NCI-H774 (cell line): ENCODE measurements around the gene LMOD2.
A peak's percentile ranks its signal among the peaks of the same experiment; 100 is the strongest.

Experiments used
- DNase-seq: peaks from one replicate; lab custom pipeline; 2025; lab: John Stamatoyannopoulos, UW

LMOD2 gene

DNA sequence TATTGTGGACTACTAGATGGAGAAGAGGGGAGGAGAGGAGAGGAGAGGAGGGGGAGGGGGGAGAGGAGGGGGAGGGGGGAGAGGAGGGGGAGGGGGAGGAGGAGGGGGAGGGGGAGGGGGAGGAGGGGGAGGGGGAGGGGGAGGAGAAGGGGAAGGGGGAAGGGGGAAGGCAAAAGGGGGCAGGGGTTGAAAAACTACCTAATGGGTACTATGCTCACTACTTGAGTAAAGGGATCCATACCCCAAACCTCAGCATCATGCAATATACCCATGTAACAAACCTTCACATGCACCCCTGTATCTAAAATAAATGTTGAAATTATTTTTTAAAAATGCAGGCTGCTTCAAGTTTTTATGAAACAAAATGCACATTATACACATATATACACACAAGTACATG lies 15.1 kb upstream of the LMOD2 start:
- DNase-seq: no peak

DNA sequence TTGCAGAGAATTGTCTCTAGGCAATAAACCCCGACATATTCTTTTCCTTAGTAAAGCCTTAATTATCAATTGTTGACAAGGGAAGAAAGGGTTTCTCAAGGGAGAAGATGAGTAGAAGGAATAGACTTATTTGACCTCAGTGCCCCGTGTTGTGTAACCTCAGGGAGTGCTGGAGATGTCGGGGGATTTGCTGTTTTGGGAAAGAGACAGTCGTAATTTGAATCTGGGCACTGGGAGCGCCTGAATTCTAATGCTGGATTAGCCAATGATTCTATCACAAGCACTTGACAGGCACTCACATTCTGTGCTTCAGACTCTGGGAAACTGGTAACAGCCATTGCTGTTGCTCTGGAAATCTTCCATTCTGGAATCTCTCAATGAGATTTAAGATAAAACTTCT lies 13.8 kb upstream of the LMOD2 start:
- DNase-seq: no peak

DNA sequence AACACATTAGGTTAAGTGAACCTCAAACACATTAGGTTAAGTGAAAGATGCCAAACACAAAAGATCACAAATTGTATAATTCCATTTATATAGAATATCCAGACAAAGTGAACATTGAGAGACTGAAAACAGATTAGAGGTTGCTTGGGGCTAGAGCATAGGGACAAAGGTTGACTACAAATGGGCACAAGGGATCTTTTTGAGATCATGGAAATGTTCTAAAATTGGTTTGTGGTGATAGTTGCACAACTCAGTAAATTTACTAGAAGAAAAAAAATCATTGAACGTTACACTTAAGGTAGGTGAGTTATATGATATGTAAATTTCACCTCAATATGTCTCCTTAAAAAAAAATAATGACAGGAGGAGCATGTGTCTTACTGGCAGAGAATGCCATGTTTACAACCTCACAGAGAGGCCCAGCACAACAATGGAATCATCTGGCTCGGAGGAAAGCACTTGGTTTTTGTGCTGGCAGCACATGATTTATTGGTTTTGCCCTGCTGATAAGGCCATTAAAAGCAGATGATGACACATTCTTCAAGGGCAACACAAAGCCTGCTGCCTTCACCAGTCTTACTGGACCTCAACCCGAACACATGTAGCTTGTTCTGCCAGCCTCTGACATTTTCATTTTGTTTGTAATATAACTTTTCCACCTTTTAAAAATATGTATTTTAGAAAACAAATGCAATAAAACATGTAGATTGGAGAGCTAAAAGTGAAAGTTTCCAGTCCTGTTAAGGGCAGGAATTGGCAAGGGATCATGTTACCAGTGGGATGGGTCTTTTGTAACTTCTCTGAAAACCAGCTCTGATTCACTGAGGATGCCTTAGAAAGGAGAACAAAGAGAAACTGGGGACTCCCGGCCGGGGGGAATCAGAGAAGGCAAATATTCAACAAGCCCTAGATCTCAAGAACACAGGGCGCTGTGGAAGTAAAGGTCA lies 11.9 kb upstream of the LMOD2 start:
- peak; percentile 67 for DNase-seq

DNA sequence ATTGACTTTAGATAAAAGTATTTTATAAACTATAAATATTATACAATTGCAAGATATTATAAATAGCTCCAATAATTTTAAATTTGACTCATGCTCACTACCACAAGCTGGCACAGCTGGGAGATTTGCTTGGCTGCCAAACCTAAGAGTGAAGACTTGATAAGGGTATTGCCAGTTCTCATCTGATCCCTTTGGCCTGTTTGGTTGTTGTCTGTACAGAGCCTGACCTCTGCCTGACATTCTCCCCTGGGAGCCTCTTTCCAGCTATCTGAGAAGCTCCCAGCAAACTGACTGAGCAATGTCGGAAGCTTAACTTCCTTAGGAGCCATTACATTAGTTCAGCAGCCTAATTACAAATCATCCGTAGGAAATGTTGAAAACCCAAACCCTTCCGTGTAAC lies 10.2 kb upstream of the LMOD2 start:
- DNase-seq: no peak

DNA sequence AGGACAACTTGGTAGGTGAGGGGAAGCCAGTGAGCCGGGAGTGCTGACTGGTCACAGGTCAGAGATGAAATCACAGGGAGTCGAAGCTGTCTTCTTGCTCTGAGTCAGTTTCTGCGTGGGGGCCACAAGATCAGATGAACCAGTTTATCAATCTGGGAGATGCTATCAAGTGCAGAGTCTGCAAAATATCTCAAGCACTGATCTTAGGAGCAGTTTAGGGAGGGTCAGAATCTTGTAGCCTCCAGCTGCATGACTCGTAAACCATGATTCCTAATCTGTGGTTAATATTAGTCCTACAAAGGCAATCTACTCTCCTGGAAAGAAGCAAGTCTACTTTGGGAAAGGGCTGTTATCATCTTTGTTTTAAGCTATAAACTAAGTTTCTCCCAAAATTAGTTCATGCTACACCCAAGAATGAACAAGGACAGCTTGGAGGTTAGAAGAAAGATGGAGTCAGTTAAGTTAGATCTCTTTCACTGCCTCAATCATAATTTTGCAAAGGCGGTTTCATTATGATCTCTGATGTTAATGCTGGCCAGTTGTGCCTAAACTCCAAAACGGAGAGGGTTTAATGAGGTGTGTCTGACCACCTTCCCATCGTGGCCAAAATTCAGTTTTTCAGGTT lies 8.4 kb upstream of the LMOD2 start:
- DNase-seq: no peak

DNA sequence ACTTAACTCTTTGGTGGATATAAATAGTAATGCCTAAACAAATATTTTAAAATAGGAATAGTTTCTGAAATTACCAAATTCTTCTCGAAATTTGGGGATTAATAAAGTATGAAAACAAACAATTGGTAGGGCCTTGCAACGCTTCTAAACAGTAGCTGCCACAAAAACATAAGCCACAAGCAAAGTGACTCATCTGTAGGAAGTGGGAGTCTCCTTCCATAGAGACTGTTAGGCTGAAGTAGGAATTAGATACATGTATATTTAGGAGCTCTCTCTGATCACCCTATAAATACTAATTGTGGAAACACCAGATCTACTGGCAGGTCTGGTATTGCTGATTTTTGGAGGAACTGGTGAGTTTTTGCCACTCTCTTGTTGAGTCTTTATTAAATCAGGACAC lies 5.7 kb upstream of the LMOD2 start:
- no peak for DNase-seq

DNA sequence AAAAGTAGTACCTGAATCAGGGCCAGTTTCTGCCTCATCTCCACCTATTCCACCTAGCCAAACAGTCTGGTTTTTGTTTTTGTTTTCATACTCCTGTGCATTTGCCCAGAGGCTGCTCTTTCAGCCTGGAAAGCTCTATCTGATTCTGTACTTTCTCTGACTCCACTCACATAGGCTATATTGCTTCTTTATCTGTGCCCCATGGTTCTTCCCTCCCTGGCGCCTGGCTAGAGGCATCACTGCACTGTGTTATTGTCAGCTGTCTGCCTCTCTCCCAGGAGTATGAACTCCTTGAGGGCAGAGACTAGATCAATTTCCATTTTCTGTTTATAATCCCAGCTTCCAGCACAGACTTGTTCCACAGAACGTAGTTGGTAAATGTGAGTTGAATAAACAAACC lies 5.1 kb upstream of the LMOD2 start:
- DNase-seq: no peak

DNA sequence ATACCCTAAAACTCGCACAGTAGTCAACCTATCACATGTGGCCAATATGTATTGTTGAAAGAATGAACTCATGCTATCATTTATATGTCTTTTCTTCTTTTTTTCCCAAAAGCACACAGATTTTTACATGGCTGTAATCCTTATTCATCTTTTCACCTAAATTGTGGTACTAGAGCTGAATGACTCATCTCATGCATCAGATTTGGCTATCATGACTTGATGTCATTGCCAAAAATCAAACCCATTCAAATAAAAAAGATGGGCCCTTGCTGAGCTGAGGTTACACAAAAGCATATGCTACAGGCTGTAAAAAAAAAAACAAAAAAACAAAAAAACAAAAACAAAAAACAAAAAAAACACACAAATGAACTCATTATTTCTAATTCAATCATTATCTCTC lies 3.3 kb upstream of the LMOD2 start:
- DNase-seq: no peak

DNA sequence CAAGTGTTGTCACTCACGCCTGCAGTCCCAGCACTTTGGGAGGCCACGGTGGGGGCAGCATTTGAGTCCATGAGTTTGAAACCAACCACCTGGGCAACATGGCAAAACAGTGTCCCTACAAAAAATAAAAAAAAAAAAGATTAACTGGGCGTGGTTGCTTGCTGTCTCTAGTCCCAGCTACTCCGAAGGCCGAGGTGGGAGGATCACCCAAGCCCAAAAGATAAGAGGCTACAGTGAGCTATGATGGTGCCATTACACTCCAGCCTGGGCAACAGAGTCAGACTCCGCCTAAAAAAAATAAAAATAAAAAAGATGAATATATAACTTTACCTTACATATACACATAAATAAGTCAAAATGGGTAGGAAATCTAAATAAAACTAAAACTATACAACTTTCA lies 2.5 kb upstream of the LMOD2 start:
- no peak for DNase-seq

DNA sequence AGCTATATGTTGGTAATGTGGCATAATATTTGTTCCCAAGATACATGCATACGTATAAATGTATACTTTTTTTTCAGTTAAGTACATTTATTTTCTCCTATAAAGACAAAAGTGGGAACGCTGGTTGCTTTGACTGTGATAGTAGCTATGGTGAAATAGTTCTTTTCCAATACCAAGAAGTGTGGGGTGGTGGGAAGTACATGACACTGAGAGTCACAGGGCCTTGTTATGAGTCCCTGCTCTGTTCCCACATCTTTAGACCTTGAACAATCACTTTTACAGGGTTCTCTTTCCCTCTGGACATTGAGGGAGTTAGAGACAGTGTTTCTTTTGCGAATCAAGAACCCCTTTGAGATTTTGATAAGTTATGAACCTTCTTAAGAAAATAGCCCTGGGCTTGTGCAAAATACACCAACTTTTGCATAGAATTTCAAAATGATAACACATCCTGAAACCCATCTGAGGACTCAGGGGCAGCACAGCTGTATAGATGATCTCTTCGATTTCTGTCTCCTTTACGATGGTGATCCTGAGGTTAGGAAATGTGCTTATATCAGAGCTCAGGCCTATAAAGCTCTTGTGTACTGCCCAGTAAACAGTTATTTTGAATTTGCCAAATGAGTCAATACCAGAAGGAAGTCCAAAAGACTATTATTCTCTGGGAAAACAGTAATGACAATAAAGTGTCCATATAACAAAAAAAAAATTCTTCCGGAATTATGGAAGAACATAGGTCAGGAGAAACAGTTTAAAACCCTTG lies 1.1 kb downstream of the LMOD2 start:
- no peak for DNase-seq

DNA sequence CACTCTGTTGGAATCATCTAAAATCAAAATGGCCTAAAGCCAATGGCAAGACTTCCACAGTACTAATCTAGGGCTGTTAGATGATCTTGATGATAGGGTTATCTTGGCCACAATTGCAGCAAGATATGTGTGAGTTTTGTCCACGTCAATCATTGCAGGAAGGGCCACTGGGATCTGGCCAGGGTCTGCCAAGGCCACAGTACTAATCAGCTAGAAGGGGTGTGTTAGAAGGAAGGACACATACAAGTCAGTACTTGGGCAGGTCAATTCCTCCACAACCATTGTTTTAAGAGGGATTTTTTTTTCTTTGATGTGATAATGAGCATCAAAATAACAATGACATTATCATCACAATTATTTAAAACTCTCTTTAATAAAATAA lies 1.6 kb downstream of the LMOD2 start:
- DNase-seq: no peak

DNA sequence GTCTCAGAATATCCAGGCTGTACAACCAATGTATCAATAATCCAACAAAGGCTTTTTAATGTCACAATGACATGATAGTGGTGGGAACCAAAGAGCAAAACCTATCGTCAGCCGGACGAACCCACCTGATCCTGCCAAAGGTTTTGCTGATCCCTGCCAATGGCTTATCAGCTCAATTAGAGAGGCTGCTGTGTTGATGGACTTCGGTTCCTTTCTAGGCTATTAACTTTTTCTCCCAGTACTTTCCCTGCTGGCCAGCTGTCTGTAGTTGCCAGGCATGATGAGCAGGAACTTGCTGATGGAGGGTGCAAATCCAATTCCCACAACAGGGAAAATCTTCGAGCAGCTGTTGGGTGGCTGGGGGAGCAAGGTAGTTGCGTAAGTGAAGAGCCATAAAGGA lies 2.4 kb downstream of the LMOD2 start:
- no peak for DNase-seq

DNA sequence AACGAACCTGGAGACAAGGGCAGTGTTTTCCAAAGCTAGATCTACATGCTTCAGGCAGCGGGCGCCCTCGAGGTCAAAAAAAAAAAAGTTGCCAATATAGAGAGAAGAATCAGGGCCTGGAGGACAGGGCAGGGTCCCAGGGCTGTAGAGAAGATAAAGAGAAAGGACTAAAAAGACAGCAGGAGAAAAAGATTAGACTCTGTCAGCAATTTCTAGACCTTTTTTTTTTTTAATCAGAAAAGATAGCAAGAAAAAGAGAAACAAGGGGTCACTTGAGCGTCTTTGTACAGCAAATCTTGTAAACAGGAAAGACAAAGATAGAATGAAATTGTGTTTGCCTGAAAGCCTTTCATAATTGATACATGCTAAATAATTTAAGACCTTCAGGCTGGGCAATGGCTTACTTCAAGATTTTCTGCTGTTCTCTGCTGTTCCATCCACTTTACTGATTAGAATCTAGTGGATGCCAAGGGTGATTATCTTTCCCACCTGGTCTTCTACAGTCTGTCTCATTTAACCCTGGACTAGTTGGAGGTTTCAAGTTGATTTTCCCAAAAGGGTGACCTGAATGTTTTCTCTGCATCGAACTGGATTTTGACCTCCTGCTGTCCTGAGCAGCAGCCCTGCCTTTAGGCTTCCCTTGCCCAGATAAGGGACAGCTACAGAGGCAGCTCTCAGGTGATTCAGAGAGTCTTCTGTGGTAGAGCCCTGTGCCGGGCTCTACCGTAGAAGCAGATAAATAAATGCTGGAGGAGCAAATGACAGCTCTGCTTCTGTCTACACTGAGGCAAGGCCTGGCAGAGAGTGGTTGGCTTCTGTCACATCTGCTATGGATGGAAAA lies 5.1 kb downstream of the LMOD2 start:
- no peak for DNase-seq

DNA sequence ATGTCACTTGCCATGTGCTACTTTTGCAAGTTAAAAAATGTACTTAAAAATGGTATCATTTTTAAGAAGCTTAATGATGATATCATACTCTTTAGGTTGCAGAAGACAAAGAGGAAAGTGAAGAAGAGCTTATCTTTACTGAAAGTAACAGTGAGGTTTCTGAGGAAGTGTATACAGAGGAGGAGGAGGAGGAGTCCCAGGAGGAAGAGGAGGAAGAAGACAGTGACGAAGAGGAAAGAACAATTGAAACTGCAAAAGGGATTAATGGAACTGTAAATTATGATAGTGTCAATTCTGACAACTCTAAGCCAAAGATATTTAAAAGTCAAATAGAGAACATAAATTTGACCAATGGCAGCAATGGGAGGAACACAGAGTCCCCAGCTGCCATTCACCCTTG lies 6.1 kb downstream of the LMOD2 start:
- no peak for DNase-seq

DNA sequence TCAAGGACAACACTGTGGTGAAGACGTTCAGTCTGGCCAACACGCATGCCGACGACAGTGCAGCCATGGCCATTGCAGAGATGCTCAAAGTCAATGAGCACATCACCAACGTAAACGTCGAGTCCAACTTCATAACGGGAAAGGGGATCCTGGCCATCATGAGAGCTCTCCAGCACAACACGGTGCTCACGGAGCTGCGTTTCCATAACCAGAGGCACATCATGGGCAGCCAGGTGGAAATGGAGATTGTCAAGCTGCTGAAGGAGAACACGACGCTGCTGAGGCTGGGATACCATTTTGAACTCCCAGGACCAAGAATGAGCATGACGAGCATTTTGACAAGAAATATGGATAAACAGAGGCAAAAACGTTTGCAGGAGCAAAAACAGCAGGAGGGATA lies 6.6 kb downstream of the LMOD2 start:
- DNase-seq: no peak

DNA sequence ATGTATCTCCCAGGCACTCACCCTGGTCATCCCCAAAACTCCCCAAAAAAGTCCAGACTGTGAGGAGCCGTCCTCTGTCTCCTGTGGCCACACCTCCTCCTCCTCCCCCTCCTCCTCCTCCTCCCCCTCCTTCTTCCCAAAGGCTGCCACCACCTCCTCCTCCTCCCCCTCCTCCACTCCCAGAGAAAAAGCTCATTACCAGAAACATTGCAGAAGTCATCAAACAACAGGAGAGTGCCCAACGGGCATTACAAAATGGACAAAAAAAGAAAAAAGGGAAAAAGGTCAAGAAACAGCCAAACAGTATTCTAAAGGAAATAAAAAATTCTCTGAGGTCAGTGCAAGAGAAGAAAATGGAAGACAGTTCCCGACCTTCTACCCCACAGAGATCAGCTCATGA lies 7.1 kb downstream of the LMOD2 start:
- DNase-seq: no peak

DNA sequence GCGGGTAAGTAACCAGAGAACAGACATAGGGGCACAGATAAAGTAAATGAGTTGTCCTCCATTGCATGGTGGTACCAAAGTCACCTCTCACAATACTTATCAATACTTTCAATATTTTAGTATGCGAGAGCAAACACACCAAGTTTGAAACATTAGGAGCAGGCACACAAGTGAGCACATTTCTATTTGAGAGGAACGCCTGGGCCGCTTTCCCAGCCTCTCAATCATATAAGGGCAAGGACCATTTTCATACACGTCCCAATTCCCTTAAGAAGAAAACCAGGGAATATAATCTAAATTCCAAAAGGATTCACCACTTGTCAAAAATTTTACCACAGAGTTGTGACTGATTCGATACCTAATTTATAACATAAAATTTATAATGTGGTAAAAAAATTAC lies 7.5 kb downstream of the LMOD2 start:
- DNase-seq: no peak

DNA sequence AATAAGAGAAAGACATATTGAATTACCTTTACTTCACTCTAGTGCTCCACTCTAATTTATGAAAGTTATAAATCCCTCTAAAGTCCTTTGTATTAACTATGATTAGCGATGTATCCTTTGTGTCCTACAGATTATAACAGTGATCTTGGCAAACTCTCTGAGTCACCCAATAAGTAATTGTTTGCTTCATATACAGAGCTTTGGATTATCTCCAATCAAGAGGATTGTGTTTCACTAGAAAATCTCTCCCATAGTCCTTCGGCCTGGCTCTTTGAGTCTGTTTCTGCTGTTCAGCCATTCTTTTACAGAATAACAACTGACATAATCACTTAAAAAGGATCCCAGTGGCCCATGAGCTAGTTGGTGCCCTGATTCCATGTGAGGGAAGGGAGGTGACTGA lies 9.5 kb downstream of the LMOD2 start:
- no peak for DNase-seq

DNA sequence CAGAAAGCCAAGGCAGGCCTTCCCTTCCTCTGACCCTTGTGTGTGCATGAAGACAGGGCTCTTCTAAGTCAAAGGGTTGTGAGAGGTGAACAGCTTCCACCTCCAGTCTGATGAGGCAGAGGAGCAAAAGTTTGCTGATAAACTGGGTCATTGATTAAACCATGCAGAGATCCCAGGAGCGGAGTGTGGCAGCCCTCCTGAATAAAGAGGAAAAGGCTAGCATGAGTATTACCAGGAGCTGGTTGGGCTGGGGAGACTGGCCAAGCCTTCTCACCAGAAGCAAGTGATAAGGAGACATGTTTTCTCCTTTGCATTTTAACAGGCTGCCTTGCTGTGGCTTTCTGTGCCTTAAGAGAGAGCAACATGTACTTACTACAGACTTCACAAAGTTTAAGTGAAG lies 10.2 kb downstream of the LMOD2 start:
- DNase-seq: no peak

DNA sequence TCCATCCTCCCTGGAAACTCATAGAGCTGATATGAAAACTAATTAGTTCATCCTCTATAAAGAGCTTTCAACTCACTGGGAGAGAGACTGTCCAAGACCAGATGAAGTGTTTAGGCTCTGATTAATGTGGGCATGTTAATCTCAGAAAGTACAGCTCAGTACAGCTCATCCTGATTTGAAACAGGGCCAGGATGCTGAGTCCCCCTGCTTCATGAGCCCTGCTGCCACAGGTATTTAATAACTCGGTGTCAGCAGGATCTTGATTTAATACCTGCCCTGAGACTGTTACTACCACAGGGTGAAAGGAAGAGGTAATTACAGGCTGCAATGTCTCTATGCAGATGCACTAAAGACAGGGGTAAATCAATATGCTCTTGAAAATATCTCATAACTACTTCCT lies 10.8 kb downstream of the LMOD2 start:
- no peak for DNase-seq

DNA sequence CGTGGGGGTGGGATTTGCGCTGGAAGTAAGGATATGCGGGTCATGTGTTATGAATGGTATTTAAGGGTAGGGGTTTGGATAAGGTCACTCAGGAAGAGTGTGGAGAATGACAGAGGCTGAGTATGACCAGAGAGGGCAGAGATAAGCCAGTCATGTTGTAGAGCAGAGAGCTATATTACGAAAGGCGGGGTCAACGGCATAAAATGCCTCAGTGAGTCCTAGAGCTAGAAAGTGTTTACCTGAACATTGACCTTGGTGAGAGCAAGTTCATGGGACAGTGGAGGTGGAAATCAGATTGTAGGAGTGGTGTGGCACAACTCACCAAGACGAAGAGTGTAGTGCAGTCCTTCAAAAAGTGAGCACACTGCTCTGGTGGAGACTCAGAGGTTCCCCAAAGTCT lies 13.8 kb downstream of the LMOD2 start:
- DNase-seq: no peak

DNA sequence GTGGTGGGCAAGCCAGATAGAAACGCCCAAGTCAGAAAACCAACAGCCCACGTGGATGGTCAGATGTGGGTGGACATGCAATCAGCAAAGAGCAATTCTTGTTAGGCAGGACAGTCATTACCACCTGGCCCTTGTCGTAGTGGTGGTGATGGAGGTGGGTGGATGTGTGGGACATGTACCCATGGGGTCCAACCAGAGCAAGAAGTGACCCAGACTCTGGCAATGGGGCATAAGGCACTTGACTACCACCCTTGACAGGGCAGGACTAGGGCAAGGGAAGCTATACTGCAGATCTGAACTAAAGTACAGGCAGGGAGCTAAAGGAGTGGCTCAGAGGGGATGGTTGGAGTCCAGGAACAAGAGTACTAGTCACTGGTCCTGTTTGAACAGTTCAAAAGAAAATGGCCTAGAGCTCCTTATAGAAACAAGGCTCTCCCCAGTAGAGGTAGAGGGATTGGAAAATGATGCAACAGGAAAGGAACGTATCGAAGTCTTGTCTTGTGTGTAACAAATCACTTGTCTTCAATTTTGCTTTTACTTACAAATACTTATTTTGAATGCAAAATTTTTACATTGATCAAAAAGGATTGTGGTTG lies 17.6 kb downstream of the LMOD2 start:
- no peak for DNase-seq
